ENCODE results near the gene SOX13. TPM values are rescaled to one million over a fixed set of nuclear protein-coding genes. Genes with fewer than 3 reads are reported as not detected.

SOX13 gene
- total RNA-seq, 4 donors from 2014 or later, result 51.8 to 108 (median 105) TPM

DNA sequence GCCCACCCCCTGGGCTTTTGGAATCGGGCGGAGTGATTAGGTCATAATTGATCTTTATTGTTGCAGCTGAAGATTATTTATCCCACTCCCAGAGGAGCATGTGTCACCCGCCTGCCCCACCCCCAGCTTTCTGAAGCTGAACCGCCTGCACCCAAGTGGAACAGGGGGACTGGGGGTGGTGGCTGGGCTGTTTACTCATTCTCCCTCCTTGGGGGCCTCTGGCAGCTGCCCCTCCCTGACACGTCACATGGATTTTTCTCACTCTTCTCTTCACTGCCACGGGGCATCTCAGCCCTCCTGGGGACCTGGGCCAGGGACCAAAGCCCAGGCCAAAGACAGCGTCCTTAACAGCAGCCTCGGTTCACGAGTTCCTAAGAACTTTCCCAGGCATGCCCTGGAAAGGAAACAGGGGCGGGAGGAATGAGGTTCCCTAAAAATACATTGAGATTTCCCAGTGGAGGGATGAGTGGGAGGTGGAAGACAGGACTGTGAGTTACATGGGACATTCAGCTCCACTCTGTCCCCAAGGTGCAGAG, 31.6 kb upstream of the SOX13 start:
- Histone ChIP-seq H3K4me1 (peaks cover 0 to 17% (median 3%) of the 10 kb centered on the region in 4 donors), H3K27ac (peak overlapping the region; percentile 53 to 82 (median 66)), H3K27me3 (no peaks in the 10 kb centered on the region), H3K9me3 (no peaks in the 10 kb centered on the region), H3K4me3 (no peak overlapping the region), H3K36me3 (no peaks in the 10 kb centered on the region)
- WGBS, 2 donors, result 26 to 48% methylated on average over 10 of the region's 10 CpGs
- DNase-seq (ENCODE audit: low spot score in 2 of 2), result peak in 1 of 2 donors; percentile 40
- TF ChIP-seq EP300 (IDR thresholded peaks at IDR 0.05), result peak in 1 of 2 donors; percentile 25
- no peak for TF ChIP-seq POLR2A (IDR thresholded peaks at IDR 0.05)
- TF ChIP-seq, protein P1, sequence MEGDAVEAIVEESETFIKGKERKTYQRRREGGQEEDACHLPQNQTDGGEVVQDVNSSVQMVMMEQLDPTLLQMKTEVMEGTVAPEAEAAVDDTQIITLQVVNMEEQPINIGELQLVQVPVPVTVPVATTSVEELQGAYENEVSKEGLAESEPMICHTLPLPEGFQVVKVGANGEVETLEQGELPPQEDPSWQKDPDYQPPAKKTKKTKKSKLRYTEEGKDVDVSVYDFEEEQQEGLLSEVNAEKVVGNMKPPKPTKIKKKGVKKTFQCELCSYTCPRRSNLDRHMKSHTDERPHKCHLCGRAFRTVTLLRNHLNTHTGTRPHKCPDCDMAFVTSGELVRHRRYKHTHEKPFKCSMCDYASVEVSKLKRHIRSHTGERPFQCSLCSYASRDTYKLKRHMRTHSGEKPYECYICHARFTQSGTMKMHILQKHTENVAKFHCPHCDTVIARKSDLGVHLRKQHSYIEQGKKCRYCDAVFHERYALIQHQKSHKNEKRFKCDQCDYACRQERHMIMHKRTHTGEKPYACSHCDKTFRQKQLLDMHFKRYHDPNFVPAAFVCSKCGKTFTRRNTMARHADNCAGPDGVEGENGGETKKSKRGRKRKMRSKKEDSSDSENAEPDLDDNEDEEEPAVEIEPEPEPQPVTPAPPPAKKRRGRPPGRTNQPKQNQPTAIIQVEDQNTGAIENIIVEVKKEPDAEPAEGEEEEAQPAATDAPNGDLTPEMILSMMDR (IDR thresholded peaks at IDR 0.05), result no peak

GRCh38 chr1:204041803-204042505, 31.0 kb upstream of the SOX13 start:
- Histone ChIP-seq H3K36me3 (no peaks in the 10 kb centered on the region), H3K4me3 (no peak overlapping the region), H3K4me1 (peaks cover 0 to 17% (median 3%) of the 10 kb centered on the region in 4 donors), H3K27ac (peak overlapping the region; percentile 53 to 82 (median 66)), H3K9me3 (no peaks in the 10 kb centered on the region), H3K27me3 (no peaks in the 10 kb centered on the region)
- WGBS, 2 donors, result 67% methylated on average over 10 of the region's 10 CpGs
- TF ChIP-seq EP300 (IDR thresholded peaks at IDR 0.05), result no peak
- TF ChIP-seq, protein P1 (IDR thresholded peaks at IDR 0.05), result no peak
- TF ChIP-seq POLR2A (IDR thresholded peaks at IDR 0.05), result no peak
- peak in 1 of 2 donors; percentile 43 for DNase-seq (ENCODE audit: low spot score in 2 of 2)

GRCh38 chr1:204042516-204042915, 30.4 kb upstream of the SOX13 start:
- 88 to 92% methylated on average over 2 of the region's 2 CpGs for WGBS, 2 donors
- DNase-seq (ENCODE audit: low spot score in 2 of 2), result no peak
- no peaks in the 10 kb centered on the region for H3K36me3 ChIP-seq
- H3K27me3 ChIP-seq, result no peaks in the 10 kb centered on the region
- H3K4me1 ChIP-seq, result peaks cover 0 to 17% (median 3%) of the 10 kb centered on the region in 4 donors
- no peak overlapping the region for H3K4me3 ChIP-seq
- H3K27ac ChIP-seq, result peak overlapping the region in 3 of 4 donors; percentile 54 to 82 (median 79)
- no peaks in the 10 kb centered on the region for H3K9me3 ChIP-seq
- no peak for TF ChIP-seq EP300 (IDR thresholded peaks at IDR 0.05)
- TF ChIP-seq, protein P1 (IDR thresholded peaks at IDR 0.05), result no peak
- no peak for TF ChIP-seq POLR2A (IDR thresholded peaks at IDR 0.05)

DNA sequence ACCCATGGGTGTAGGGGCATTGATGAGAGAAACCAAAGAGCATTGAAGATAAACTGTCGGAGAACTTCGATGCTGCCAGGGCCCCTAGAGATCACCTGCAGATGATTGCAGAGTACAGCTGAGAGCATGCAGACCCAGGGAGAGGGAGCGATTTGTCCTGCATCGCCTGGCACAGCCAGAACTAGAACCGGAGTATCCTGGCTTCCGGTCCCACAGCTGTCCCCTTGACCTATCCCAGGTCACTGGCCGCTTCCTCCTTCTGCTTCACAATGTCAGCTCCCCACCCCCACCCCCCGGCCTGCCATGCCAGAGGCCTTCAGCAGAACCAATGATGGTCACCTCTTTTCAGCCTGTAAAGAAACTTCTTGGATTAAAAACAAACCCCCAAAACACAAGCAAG, 29.2 kb upstream of the SOX13 start:
- TF ChIP-seq, protein P1 (IDR thresholded peaks at IDR 0.05), result no peak
- TF ChIP-seq POLR2A (IDR thresholded peaks at IDR 0.05) (no peak), EP300 (IDR thresholded peaks at IDR 0.05) (no peak)
- Histone ChIP-seq H3K9me3 (no peaks in the 10 kb centered on the region), H3K27ac (no peak overlapping the region), H3K36me3 (no peaks in the 10 kb centered on the region), H3K4me3 (no peak overlapping the region), H3K4me1 (peaks cover 0 to 17% (median 3%) of the 10 kb centered on the region in 4 donors), H3K27me3 (no peaks in the 10 kb centered on the region)
- no peak for DNase-seq (ENCODE audit: low spot score in 2 of 2)
- WGBS, 2 donors, result 79% methylated on average over 8 of the region's 8 CpGs

- Histone ChIP-seq H3K4me1 (peaks cover 0 to 17% (median 3%) of the 10 kb centered on the region in 4 donors), H3K27ac (no peak overlapping the region), H3K36me3 (no peaks in the 10 kb centered on the region), H3K27me3 (no peaks in the 10 kb centered on the region), H3K4me3 (no peak overlapping the region), H3K9me3 (no peaks in the 10 kb centered on the region)
- 50 to 73% methylated on average over 1 of the region's 1 CpG for WGBS, 2 donors
- no peak for DNase-seq (ENCODE audit: low spot score in 2 of 2)
- TF ChIP-seq EP300 (IDR thresholded peaks at IDR 0.05) (no peak), POLR2A (IDR thresholded peaks at IDR 0.05) (no peak)
- TF ChIP-seq, protein P1 (IDR thresholded peaks at IDR 0.05), result no peak
Observed at GRCh38 chr1:204044448-204044847, 28.5 kb upstream of the SOX13 start.

Measured in tibial nerve (tissue), 4 donors.